Measurements from ENCODE around the gene ADIRF. TPM values are rescaled to one million over a fixed set of nuclear protein-coding genes. Genes with fewer than 3 reads are reported as not detected.

ADIRF gene
- total and polyA plus RNA-seq, 9 of the 15 experiments (the other 6 are each of a cell fraction or from before 2014, with no cell fraction given) = 0.08 TPM; not detected in 8

GRCh38 chr10:86951184-86951761, 17.0 kb upstream of the ADIRF start:
- Histone ChIP-seq H3K27me3 (ENCODE audit: control insufficient read depth in 2 of 2, insufficient read depth in 2 of 2, low read length in 2 of 2) (no peaks in the 10 kb centered on the region), H3K4me3 (no peak overlapping the region), H3K4me1 (replicated peaks in 1 of 2; ENCODE audit: control insufficient read depth in 2 of 2, insufficient read depth in 2 of 2, low read length in 2 of 2) (peaks cover 25 to 26% of the 10 kb centered on the region in 2 experiments), H3K9ac (ENCODE audit: insufficient read depth in 1 of 2, low read depth in 2 of 2, low read length in 2 of 2) (no peak overlapping the region), H2AFZ (ENCODE audit: low read depth, low read length) (no peak overlapping the region), H3K27ac (ENCODE audit: extremely low read depth, low read depth, low read length) (no peak overlapping the region), H4K20me1 (replicated peaks; ENCODE audit: control insufficient read depth, insufficient read depth, low read length) (no peaks in the 10 kb centered on the region), H3K9me3 (replicated peaks; ENCODE audit: control insufficient read depth, insufficient read depth, low read depth, low read length) (0 out of 2 replicates have a peak, but pooled peaks cover 3% of the 10 kb centered on the region), H3K79me2 (ENCODE audit: control insufficient read depth, insufficient read depth, low read length) (no peaks in the 10 kb centered on the region), H3K36me3 (ENCODE audit: control insufficient read depth, insufficient read depth, low read length) (no peaks in the 10 kb centered on the region), H3K4me2 (ENCODE audit: insufficient read depth, low read length) (no peak overlapping the region), H3K9me1 (ENCODE audit: control insufficient read depth, insufficient read depth, low read length) (no peaks in the 10 kb centered on the region)
- FAIRE-seq = no peak
- DNase-seq (ENCODE audit: extremely low read depth in 1 of 4, low spot score in 3 of 4) = no peak
- intact Hi-C loops (cut with micrococcal nuclease) = no loop called here
- no TSS peak for BruUV-seq (replicated peaks)
- in situ Hi-C loops (cut with MboI) = no loop called here
- no peak for ATAC-seq
- ChIA-PET POLR2A (interaction anchor here (0.6 kb wide), 1 partner anchor 102 kb away, joined by 3 read pairs; no protein-coding TSS in a partner anchor), CTCF (ENCODE audit: low intra/inter-chr PET ratio) (no interaction called here)
- TF ChIP-seq ZNF146 (CRISPR knock-in tag; IDR thresholded peaks at IDR 0.05; ENCODE audit: unreplicated experiment) = no peak
- no peak for TF ChIP-seq HMG20A (CRISPR knock-in tag; conservative IDR thresholded peaks at IDR 0.05)

GRCh38 chr10:86952106-86952505, 16.2 kb upstream of the ADIRF start:
- H3K27ac ChIP-seq (ENCODE audit: extremely low read depth, low read depth, low read length) = no peak overlapping the region
- no TSS peak for BruUV-seq (replicated peaks)
- no peaks in the 10 kb centered on the region for H3K79me2 ChIP-seq (ENCODE audit: control insufficient read depth, insufficient read depth, low read length)
- DNase-seq (ENCODE audit: extremely low read depth in 1 of 4, low spot score in 3 of 4) (no peak), ATAC-seq (no peak), FAIRE-seq (no peak)
- no peak overlapping the region for H3K9ac ChIP-seq (ENCODE audit: insufficient read depth in 1 of 2, low read depth in 2 of 2, low read length in 2 of 2)
- CTCF ChIA-PET (ENCODE audit: low intra/inter-chr PET ratio) = no interaction called here
- no peaks in the 10 kb centered on the region for H3K27me3 ChIP-seq (ENCODE audit: control insufficient read depth in 2 of 2, insufficient read depth in 2 of 2, low read length in 2 of 2)
- 0 out of 2 replicates have a peak, but pooled peaks cover 3% of the 10 kb centered on the region for H3K9me3 ChIP-seq (replicated peaks; ENCODE audit: control insufficient read depth, insufficient read depth, low read depth, low read length)
- no peak overlapping the region for H3K4me2 ChIP-seq (ENCODE audit: insufficient read depth, low read length)
- 78% methylated on average over 6 of the region's 7 CpGs for WGBS (ENCODE audit: insufficient coverage, low coverage, missing lambda C conversion rate)
- peaks cover 33% of the 10 kb centered on the region in 2 experiments for H3K4me1 ChIP-seq (replicated peaks in 1 of 2; ENCODE audit: control insufficient read depth in 2 of 2, insufficient read depth in 2 of 2, low read length in 2 of 2)
- intact Hi-C loops (cut with micrococcal nuclease) (no loop called here), in situ Hi-C loops (cut with MboI) (no loop called here)
- no peaks in the 10 kb centered on the region for H3K9me1 ChIP-seq (ENCODE audit: control insufficient read depth, insufficient read depth, low read length)
- no peaks in the 10 kb centered on the region for H4K20me1 ChIP-seq (replicated peaks; ENCODE audit: control insufficient read depth, insufficient read depth, low read length)
- POLR2A ChIA-PET = no interaction called here
- no peak overlapping the region for H2AFZ ChIP-seq (ENCODE audit: low read depth, low read length)
- H3K4me3 ChIP-seq = no peak overlapping the region
- H3K36me3 ChIP-seq (ENCODE audit: control insufficient read depth, insufficient read depth, low read length) = no peaks in the 10 kb centered on the region
- TF ChIP-seq, protein P1, sequence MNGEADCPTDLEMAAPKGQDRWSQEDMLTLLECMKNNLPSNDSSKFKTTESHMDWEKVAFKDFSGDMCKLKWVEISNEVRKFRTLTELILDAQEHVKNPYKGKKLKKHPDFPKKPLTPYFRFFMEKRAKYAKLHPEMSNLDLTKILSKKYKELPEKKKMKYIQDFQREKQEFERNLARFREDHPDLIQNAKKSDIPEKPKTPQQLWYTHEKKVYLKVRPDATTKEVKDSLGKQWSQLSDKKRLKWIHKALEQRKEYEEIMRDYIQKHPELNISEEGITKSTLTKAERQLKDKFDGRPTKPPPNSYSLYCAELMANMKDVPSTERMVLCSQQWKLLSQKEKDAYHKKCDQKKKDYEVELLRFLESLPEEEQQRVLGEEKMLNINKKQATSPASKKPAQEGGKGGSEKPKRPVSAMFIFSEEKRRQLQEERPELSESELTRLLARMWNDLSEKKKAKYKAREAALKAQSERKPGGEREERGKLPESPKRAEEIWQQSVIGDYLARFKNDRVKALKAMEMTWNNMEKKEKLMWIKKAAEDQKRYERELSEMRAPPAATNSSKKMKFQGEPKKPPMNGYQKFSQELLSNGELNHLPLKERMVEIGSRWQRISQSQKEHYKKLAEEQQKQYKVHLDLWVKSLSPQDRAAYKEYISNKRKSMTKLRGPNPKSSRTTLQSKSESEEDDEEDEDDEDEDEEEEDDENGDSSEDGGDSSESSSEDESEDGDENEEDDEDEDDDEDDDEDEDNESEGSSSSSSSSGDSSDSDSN (IDR thresholded peaks at IDR 0.05; ENCODE audit: borderline replicate concordance in 1 of 2, low read depth in 2 of 2, low read length in 2 of 2) = no peak
- TF ChIP-seq MYBL2 (IDR thresholded peaks at IDR 0.05; ENCODE audit: low read depth) (no peak), MYBL2 (CRISPR knock-in tag; IDR thresholded peaks at IDR 0.05; ENCODE audit: borderline replicate concordance) (no peak), ZNF644 (tag; IDR thresholded peaks at IDR 0.05; ENCODE audit: low read depth) (no peak), CBX8 (IDR thresholded peaks at IDR 0.05; ENCODE audit: borderline replicate concordance, extremely low read depth, low read depth, low read length, poor library complexity, severe bottlenecking) (no peak), SIX5 (IDR thresholded peaks at IDR 0.05; ENCODE audit: borderline replicate concordance in 1 of 2, insufficient read depth in 1 of 2, low read depth in 1 of 2, low read length in 2 of 2) (no peak), EGR1 (conservative IDR thresholded peaks at IDR 0.05) (no peak)
- TF ChIP-seq, protein P2, sequence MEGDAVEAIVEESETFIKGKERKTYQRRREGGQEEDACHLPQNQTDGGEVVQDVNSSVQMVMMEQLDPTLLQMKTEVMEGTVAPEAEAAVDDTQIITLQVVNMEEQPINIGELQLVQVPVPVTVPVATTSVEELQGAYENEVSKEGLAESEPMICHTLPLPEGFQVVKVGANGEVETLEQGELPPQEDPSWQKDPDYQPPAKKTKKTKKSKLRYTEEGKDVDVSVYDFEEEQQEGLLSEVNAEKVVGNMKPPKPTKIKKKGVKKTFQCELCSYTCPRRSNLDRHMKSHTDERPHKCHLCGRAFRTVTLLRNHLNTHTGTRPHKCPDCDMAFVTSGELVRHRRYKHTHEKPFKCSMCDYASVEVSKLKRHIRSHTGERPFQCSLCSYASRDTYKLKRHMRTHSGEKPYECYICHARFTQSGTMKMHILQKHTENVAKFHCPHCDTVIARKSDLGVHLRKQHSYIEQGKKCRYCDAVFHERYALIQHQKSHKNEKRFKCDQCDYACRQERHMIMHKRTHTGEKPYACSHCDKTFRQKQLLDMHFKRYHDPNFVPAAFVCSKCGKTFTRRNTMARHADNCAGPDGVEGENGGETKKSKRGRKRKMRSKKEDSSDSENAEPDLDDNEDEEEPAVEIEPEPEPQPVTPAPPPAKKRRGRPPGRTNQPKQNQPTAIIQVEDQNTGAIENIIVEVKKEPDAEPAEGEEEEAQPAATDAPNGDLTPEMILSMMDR (IDR thresholded peaks at IDR 0.05 in 2 of 3, conservative IDR thresholded peaks at IDR 0.05 in 1 of 3; ENCODE audit: insufficient read depth in 2 of 3, low read depth in 1 of 3, low read length in 3 of 3) = no peak

All from K562 (cell line).